ENCODE measurements around the gene MEGF11. TPM values are rescaled to one million over a fixed set of nuclear protein-coding genes. Genes with fewer than 3 reads are reported as not detected.

MEGF11 gene
- total and polyA plus RNA-seq, 8 donors: 0.05 to 0.92 (median 0.14) TPM; not detected in 4

DNA sequence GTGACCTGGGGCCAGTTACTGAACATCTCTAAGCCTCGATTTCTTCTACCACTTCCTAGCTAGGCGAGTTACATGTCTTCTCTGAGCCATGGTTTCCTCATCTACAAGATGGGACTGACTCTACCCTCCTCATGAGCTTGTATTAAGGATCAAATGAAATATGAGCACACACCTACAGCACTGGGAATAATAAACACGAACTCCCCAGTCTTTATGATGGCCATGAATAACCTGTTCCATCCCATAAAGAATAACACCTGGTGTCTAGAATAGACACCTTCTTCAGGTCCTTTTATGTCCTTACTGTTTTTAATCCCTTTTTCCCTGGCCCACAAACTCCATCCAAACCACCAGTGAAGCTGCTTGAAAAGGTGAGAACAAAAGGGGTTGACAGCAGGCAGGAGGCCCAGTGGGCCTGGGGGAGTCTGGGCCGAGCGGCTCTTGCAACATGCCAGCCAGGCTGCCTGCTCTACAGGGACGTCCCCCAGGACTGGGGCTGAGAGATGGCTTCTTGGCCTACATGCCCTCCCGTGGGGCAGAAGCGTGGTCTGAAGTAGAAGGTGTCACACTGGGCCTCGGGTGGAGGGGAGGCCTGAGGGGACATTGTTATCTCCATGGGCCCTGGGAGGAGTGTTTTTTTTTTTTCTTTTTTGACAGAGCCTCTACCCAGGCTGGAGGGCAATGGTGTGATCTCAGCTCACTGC lies 206.1 kb downstream of the MEGF11 start:
- DNase-seq: no peak
- Histone ChIP-seq H3K36me3 (no peaks in the 10 kb centered on the region), H3K4me1 (peaks cover 0 to 14% (median 9%) of the 10 kb centered on the region in 4 donors), H3K27ac (no peak overlapping the region), H3K27me3 (peaks cover 0 to 28% (median 0%) of the 10 kb centered on the region in 3 donors), H3K4me3 (no peak overlapping the region), H3K9me3 (peaks cover 0 to 4% (median 0%) of the 10 kb centered on the region in 4 donors)
- 75 to 87% (median 80%) methylated on average over 9 of the region's 9 CpGs for WGBS, 5 donors
- intact Hi-C loops (cut with DNase I; ENCODE audit: low total_unique reads): no loop called here
- TF ChIP-seq, protein P1, sequence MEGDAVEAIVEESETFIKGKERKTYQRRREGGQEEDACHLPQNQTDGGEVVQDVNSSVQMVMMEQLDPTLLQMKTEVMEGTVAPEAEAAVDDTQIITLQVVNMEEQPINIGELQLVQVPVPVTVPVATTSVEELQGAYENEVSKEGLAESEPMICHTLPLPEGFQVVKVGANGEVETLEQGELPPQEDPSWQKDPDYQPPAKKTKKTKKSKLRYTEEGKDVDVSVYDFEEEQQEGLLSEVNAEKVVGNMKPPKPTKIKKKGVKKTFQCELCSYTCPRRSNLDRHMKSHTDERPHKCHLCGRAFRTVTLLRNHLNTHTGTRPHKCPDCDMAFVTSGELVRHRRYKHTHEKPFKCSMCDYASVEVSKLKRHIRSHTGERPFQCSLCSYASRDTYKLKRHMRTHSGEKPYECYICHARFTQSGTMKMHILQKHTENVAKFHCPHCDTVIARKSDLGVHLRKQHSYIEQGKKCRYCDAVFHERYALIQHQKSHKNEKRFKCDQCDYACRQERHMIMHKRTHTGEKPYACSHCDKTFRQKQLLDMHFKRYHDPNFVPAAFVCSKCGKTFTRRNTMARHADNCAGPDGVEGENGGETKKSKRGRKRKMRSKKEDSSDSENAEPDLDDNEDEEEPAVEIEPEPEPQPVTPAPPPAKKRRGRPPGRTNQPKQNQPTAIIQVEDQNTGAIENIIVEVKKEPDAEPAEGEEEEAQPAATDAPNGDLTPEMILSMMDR (IDR thresholded peaks at IDR 0.05): no peak
- TF ChIP-seq POLR2AphosphoS5 (IDR thresholded peaks at IDR 0.05) (no peak), EP300 (IDR thresholded peaks at IDR 0.05) (no peak), POLR2A (IDR thresholded peaks at IDR 0.05) (no peak)

DNA sequence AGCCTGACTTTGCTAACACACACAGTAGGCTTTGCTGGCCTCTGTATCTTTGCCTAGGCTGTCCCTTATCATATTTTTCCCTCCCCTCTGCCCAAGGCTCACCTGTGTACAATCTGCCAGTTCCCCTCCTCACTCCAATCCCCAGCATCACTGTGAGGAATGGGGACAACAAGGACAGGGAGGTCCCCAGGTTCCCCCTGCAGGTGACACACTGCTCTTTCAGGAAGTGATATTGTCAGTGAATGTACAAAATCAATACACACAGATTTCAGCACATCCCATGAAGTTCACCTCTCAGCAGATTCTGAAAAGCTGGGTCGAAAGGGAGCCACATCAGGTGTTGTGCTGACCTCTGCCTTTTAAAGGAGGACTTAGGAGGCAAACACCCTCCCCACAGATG lies 206.8 kb downstream of the MEGF11 start:
- WGBS, 5 donors: 45 to 67% (median 62%) methylated on average over 1 of the region's 1 CpG

DNA sequence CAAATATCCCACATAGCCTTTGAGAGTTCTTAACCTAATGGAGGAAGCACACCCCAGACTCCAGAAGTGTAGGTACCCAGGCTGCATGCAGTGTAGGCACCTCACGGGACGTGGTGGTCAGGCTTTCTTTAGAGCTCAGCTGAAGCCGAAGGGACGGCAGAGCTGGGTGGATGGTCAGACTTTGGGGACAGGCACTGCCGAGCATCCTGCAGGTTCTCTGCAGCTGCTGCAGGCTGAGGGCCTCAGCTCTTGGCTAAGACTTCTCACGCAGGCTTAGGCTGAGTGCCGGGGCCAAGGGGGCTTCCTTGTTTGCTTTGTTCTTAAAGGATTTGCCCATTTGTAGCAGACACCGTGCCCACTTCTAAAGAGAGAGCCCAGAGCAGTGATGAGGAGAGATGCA lies 207.2 kb downstream of the MEGF11 start:
- intact Hi-C loops (cut with DNase I; ENCODE audit: low total_unique reads): no loop called here
- peaks cover 0 to 4% (median 0%) of the 10 kb centered on the region in 4 donors for H3K9me3 ChIP-seq
- DNase-seq: no peak
- WGBS, 5 donors: 63 to 83% (median 76%) methylated on average over 4 to 8 of the region's 8 CpGs
- H3K4me3 ChIP-seq: no peak overlapping the region
- peaks cover 0 to 16% (median 14%) of the 10 kb centered on the region in 4 donors for H3K4me1 ChIP-seq
- TF ChIP-seq POLR2AphosphoS5 (IDR thresholded peaks at IDR 0.05) (no peak), EP300 (IDR thresholded peaks at IDR 0.05) (no peak), POLR2A (IDR thresholded peaks at IDR 0.05) (no peak)
- TF ChIP-seq, protein P1 (IDR thresholded peaks at IDR 0.05): no peak
- H3K27me3 ChIP-seq: peaks cover 0 to 28% (median 0%) of the 10 kb centered on the region in 3 donors
- H3K27ac ChIP-seq: no peak overlapping the region
- no peaks in the 10 kb centered on the region for H3K36me3 ChIP-seq

More for the DNA sequence above, 206.8 kb downstream of the MEGF11 start:
- intact Hi-C loops (cut with DNase I; ENCODE audit: low total_unique reads): no loop called here
- Histone ChIP-seq H3K4me1 (peaks cover 0 to 16% (median 13%) of the 10 kb centered on the region in 4 donors), H3K4me3 (no peak overlapping the region), H3K27ac (no peak overlapping the region), H3K27me3 (peaks cover 0 to 26% (median 0%) of the 10 kb centered on the region in 3 donors), H3K36me3 (no peaks in the 10 kb centered on the region), H3K9me3 (peaks cover 0 to 4% (median 0%) of the 10 kb centered on the region in 4 donors)
- no peak for TF ChIP-seq POLR2AphosphoS5 (IDR thresholded peaks at IDR 0.05)
- no peak for TF ChIP-seq EP300 (IDR thresholded peaks at IDR 0.05)
- no peak for TF ChIP-seq POLR2A (IDR thresholded peaks at IDR 0.05)
- TF ChIP-seq, protein P1 (IDR thresholded peaks at IDR 0.05): no peak
- DNase-seq: no peak

DNA sequence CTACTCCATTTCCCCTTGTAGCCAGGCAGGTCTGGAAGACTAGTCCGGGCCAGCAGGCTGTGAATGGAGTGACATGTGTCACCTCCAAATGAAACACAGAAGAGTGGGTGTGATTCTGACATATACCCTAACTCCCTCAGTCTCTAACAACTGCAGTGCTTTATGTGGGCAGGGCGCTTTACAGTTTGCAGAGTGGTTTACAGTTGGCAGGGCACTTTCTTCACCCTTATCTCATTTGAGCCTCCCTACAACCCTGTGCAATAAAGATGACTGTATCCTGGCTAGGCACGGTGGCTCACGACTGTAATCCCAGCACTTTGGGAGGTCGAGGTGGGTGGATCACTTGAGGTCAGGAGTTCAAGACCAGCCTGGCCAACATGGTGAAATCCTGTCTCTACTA lies 208.0 kb downstream of the MEGF11 start:
- peaks cover 0 to 4% (median 0%) of the 10 kb centered on the region in 4 donors for H3K9me3 ChIP-seq
- H3K36me3 ChIP-seq: no peaks in the 10 kb centered on the region
- TF ChIP-seq EP300 (IDR thresholded peaks at IDR 0.05): no peak
- TF ChIP-seq, protein P1 (IDR thresholded peaks at IDR 0.05): no peak
- TF ChIP-seq POLR2A (IDR thresholded peaks at IDR 0.05): no peak
- no peak for TF ChIP-seq POLR2AphosphoS5 (IDR thresholded peaks at IDR 0.05)
- peaks cover 0 to 17% (median 14%) of the 10 kb centered on the region in 4 donors for H3K4me1 ChIP-seq
- H3K4me3 ChIP-seq: no peak overlapping the region
- peaks cover 0 to 35% (median 0%) of the 10 kb centered on the region in 3 donors for H3K27me3 ChIP-seq
- WGBS, 5 donors: 62 to 76% (median 68%) methylated on average over 5 of the region's 5 CpGs
- H3K27ac ChIP-seq: no peak overlapping the region
- intact Hi-C loops (cut with DNase I; ENCODE audit: low total_unique reads): no loop called here
- DNase-seq: no peak
